WTC11 (cell line): Measurements from ENCODE around the gene ACACA. TPM values are rescaled to one million over a fixed set of nuclear protein-coding genes. Genes with fewer than 3 reads are reported as not detected.

Experiments used
- ATAC-seq: fragments of 200-7000 bp; cut with Tn5 transposase; 2 replicates; pipeline ENCODE4 v1.10.0; 2021; ENCODE audit warnings: mild to moderate bottlenecking, moderate library complexity
- CTCF ChIA-PET: fragments of 300-600 bp; sonication (Branson Sonifier 250); formaldehyde crosslinking; loops from one replicate; lab custom pipeline; 2021; ENCODE audit warnings: antibody characterized with exemption; lab: Charles Lee
- POLR2A ChIA-PET: fragments of 350-600 bp; sonication (Branson Sonifier 250); formaldehyde crosslinking; loops from one replicate; lab custom pipeline; 2021; ENCODE audit warnings: antibody characterized with exemption; lab: Charles Lee
- DNase-seq: peaks from one replicate; pipeline ENCODE4 v3.0.0; 2021; ENCODE audit warnings: low spot score
- H3K27ac Mint-ChIP-seq: 2 replicates; pipeline ENCODE4 v1.8.0; 2021; ENCODE audit warnings: mixed read lengths
- H3K27me3 Mint-ChIP-seq: 2 replicates; pipeline ENCODE4 v1.8.0; 2021; ENCODE audit warnings: low read depth, mild to moderate bottlenecking, moderate library complexity, mixed read lengths
- H3K36me3 Mint-ChIP-seq: 2 replicates; pipeline ENCODE4 v1.8.0; 2021; ENCODE audit warnings: mixed read lengths
- H3K4me1 Mint-ChIP-seq: 2 replicates; pipeline ENCODE4 v1.8.0; 2022; ENCODE audit warnings: mixed read lengths
- H3K4me3 Mint-ChIP-seq: 2 replicates; pipeline ENCODE4 v1.8.0; 2021; ENCODE audit warnings: mild to moderate bottlenecking, moderate library complexity, mixed read lengths
- H3K9me3 Mint-ChIP-seq: 2 replicates; pipeline ENCODE4 v1.8.0; 2021; ENCODE audit warnings: mixed read lengths
- CBFB ChIP-seq: sonication (generic); formaldehyde crosslinking; IDR thresholded peaks from 2 replicates; pipeline ENCODE4 v1.8.1; 2022; ENCODE audit warnings: mild to moderate bottlenecking, low read depth, missing genetic modification reagents
- CREM ChIP-seq: sonication (generic); formaldehyde crosslinking; IDR thresholded peaks from 2 replicates; pipeline ENCODE4 v1.8.1; 2022; ENCODE audit warnings: mild to moderate bottlenecking, missing genetic modification reagents, moderate library complexity
- GTF2I ChIP-seq: fragments of 250-450 bp; sonication (Bioruptor Pico); conservative IDR thresholded peaks from 2 replicates; pipeline ENCODE4 v1.4.0; 2021; ENCODE audit warnings: mild to moderate bottlenecking
- JUN ChIP-seq: sonication (generic); formaldehyde crosslinking; IDR thresholded peaks from 2 replicates; pipeline ENCODE4 v1.8.0; 2023; ENCODE audit warnings: mild to moderate bottlenecking, missing genetic modification reagents
- KAT7 ChIP-seq: sonication (generic); formaldehyde crosslinking; IDR thresholded peaks from 2 replicates; pipeline ENCODE4 v1.8.1; 2023; ENCODE audit warnings: missing genetic modification reagents, mild to moderate bottlenecking, borderline replicate concordance
- MXD4 ChIP-seq: fragments of 250-450 bp; sonication (Bioruptor Pico); IDR thresholded peaks from 2 replicates; pipeline ENCODE4 v1.8.0; 2021; ENCODE audit warnings: mild to moderate bottlenecking, moderate library complexity, borderline replicate concordance
- NFE2L1 ChIP-seq: sonication (generic); formaldehyde crosslinking; IDR thresholded peaks from 2 replicates; pipeline ENCODE4 v1.8.1; 2023; ENCODE audit warnings: missing genetic modification reagents
- TCF7 ChIP-seq: sonication (generic); formaldehyde crosslinking; IDR thresholded peaks from 2 replicates; pipeline ENCODE4 v1.8.0; 2022; ENCODE audit warnings: mild to moderate bottlenecking, low read depth, missing genetic modification reagents, moderate library complexity
- TEAD1 ChIP-seq: sonication (generic); formaldehyde crosslinking; IDR thresholded peaks from 2 replicates; pipeline ENCODE4 v1.8.0; 2022; ENCODE audit warnings: mild to moderate bottlenecking, missing genetic modification reagents
- TEAD4 ChIP-seq: sonication (generic); formaldehyde crosslinking; IDR thresholded peaks from 2 replicates; pipeline ENCODE4 v1.8.0; 2022; ENCODE audit warnings: mild to moderate bottlenecking, missing genetic modification reagents
- TP53 ChIP-seq: sonication (generic); formaldehyde crosslinking; IDR thresholded peaks from 2 replicates; pipeline ENCODE4 v1.8.1; 2023; ENCODE audit warnings: mild to moderate bottlenecking, missing genetic modification reagents
- ZNF317 ChIP-seq: sonication (generic); formaldehyde crosslinking; IDR thresholded peaks from 2 replicates; pipeline ENCODE4 v1.8.1; 2023; ENCODE audit warnings: low read depth, mild to moderate bottlenecking, moderate library complexity, missing genetic modification reagents, borderline replicate concordance
- total RNA-seq: library from RNA; stranded (reverse); gene quantifications from 3 replicates; pipeline ENCODE4 v1.2.3, GENCODE V29; 2021
- TF ChIP-seq, protein P1 (sequence below): fragments of 250-450 bp; sonication (Bioruptor Pico); conservative IDR thresholded peaks from 2 replicates; pipeline ENCODE4 v1.9.0; 2021; ENCODE audit warnings: mild to moderate bottlenecking
- TF ChIP-seq, protein P2 (sequence below): fragments of 250-450 bp; sonication (Bioruptor Pico); IDR thresholded peaks from 2 replicates; pipeline ENCODE4 v1.9.0; 2021; ENCODE audit warnings: mild to moderate bottlenecking
- TF ChIP-seq, protein P3 (sequence below): sonication (generic); formaldehyde crosslinking; IDR thresholded peaks from 2 replicates; pipeline ENCODE4 v1.8.1; 2022; ENCODE audit warnings: mild to moderate bottlenecking, moderate library complexity, missing genetic modification reagents
- TF ChIP-seq, protein P4 (sequence below): sonication (generic); formaldehyde crosslinking; IDR thresholded peaks from 2 replicates; pipeline ENCODE4 v1.8.1; 2023; ENCODE audit warnings: mild to moderate bottlenecking, missing genetic modification reagents, moderate library complexity
- TF ChIP-seq, protein P5 (sequence below): sonication (generic); formaldehyde crosslinking; IDR thresholded peaks from 2 replicates; pipeline ENCODE4 v1.8.0; 2022; ENCODE audit warnings: mild to moderate bottlenecking, missing genetic modification reagents
- TF ChIP-seq, protein P6 (sequence below): sonication (generic); formaldehyde crosslinking; IDR thresholded peaks from 2 replicates; pipeline ENCODE4 v1.8.0; 2022; ENCODE audit warnings: missing genetic modification reagents
- TF ChIP-seq, protein P7 (sequence below): sonication (generic); formaldehyde crosslinking; IDR thresholded peaks from 2 replicates; pipeline ENCODE4 v1.8.0; 2023; ENCODE audit warnings: missing genetic modification reagents, mild to moderate bottlenecking, borderline replicate concordance

The ACACA gene
- total RNA-seq, 1 experiment from 2014 or later = 167 TPM

DNA sequence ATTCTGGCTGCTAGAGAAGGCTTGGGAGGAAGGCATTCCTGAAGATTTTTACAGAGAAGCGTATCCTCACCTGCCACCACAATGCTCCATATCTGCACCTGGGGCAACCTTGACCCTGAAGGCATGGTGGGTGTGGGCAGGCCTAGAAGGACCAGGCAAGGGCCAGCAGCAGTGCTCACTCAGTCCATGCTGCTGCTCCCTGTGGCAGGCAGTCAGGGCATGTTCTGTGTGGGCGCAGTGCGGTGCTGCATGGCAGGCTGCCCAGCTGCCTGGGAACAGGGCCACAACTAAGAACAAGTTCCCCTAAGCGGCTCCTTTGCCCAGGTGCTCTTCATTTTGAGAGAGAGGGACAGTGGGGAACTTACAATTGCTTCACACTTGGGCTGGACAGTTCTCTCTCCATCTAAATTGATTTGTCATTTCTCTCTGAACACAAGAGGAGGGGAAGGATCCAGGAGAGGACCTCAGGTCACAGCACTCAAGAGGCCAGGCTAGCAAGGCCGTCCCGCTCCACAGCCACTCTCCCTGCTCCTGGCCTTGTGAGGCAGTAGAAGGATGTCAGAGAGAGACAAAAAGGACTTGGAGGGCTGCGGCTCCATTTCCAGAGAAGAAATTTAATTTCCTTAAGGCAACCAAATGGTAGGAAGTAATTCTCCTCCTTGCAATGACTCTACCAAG lies 299.1 kb downstream of the ACACA start:
- Mint-ChIP-seq H3K27me3 (no peaks in the 10 kb centered on the region), H3K4me3 (no peak overlapping the region), H3K4me1 (peaks cover 61% of the 10 kb centered on the region), H3K27ac (peak overlapping the region; percentile 86), H3K36me3 (peaks cover 28% of the 10 kb centered on the region), H3K9me3 (no peaks in the 10 kb centered on the region)
- ChIA-PET POLR2A (no interaction called here), CTCF (interaction anchor here (1.0 to 1.4 kb wide), 2 partner anchors 66 to 505 kb away, joined by 3 to 6 read pairs; no protein-coding TSS in a partner anchor)
- ATAC-seq = peak; percentile 23; the same call in 1 of the 2 replicates
- DNase-seq = no peak
- no peak for TF ChIP-seq JUN (CRISPR knock-in tag)
- TF ChIP-seq, protein P1, sequence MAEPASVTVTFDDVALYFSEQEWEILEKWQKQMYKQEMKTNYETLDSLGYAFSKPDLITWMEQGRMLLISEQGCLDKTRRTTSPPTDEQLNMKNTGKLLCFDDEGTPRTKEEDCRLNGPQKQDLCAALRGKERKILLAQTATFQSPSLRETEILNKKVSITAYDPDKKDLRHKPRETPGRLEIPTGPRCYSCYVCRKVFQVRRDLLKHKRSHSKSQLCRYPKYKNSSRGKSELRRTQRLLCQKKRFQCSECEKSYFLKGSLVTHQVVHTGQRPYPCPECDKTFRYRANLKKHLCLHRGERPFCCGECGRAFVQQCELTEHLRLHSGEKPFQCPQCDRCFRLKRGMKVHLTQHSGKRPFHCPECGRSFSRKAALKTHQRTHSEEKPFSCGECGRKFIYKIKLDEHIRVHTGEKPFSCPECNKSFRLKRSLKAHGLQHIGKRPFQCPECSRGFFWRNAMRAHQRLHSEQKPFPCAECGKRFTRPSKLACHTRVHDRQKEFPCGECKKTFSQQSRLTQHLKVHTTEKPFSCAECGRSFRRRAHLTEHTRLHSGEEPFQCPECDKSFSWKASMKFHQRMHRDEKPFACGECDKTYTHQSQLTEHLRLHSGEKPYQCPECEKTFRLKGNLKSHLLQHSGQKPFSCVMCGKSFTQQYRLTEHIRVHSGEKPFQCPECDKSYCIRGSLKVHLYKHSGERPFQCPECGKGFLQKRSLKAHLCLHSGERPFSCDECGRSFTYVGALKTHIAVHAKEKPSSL = no peak
- TF ChIP-seq, protein P2, sequence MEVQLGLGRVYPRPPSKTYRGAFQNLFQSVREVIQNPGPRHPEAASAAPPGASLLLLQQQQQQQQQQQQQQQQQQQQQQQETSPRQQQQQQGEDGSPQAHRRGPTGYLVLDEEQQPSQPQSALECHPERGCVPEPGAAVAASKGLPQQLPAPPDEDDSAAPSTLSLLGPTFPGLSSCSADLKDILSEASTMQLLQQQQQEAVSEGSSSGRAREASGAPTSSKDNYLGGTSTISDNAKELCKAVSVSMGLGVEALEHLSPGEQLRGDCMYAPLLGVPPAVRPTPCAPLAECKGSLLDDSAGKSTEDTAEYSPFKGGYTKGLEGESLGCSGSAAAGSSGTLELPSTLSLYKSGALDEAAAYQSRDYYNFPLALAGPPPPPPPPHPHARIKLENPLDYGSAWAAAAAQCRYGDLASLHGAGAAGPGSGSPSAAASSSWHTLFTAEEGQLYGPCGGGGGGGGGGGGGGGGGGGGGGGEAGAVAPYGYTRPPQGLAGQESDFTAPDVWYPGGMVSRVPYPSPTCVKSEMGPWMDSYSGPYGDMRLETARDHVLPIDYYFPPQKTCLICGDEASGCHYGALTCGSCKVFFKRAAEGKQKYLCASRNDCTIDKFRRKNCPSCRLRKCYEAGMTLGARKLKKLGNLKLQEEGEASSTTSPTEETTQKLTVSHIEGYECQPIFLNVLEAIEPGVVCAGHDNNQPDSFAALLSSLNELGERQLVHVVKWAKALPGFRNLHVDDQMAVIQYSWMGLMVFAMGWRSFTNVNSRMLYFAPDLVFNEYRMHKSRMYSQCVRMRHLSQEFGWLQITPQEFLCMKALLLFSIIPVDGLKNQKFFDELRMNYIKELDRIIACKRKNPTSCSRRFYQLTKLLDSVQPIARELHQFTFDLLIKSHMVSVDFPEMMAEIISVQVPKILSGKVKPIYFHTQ (CRISPR knock-in tag) = no peak
- TF ChIP-seq, protein P3, sequence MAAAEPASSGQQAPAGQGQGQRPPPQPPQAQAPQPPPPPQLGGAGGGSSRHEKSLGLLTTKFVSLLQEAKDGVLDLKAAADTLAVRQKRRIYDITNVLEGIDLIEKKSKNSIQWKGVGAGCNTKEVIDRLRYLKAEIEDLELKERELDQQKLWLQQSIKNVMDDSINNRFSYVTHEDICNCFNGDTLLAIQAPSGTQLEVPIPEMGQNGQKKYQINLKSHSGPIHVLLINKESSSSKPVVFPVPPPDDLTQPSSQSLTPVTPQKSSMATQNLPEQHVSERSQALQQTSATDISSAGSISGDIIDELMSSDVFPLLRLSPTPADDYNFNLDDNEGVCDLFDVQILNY (CRISPR knock-in tag) = no peak
- no peak for TF ChIP-seq CBFB
- TF ChIP-seq, protein P4, sequence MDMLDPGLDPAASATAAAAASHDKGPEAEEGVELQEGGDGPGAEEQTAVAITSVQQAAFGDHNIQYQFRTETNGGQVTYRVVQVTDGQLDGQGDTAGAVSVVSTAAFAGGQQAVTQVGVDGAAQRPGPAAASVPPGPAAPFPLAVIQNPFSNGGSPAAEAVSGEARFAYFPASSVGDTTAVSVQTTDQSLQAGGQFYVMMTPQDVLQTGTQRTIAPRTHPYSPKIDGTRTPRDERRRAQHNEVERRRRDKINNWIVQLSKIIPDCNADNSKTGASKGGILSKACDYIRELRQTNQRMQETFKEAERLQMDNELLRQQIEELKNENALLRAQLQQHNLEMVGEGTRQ (CRISPR knock-in tag) = no peak
- TF ChIP-seq KAT7 = no peak
- TF ChIP-seq GTF2I (CRISPR knock-in tag) = no peak
- TF ChIP-seq NFE2L1 (CRISPR knock-in tag) = no peak
- no peak for TF ChIP-seq TCF7 (CRISPR knock-in tag)
- no peak for TF ChIP-seq TEAD4
- TF ChIP-seq TP53 (CRISPR knock-in tag) = no peak
- no peak for TF ChIP-seq MXD4 (CRISPR knock-in tag)
- TF ChIP-seq, protein P5, sequence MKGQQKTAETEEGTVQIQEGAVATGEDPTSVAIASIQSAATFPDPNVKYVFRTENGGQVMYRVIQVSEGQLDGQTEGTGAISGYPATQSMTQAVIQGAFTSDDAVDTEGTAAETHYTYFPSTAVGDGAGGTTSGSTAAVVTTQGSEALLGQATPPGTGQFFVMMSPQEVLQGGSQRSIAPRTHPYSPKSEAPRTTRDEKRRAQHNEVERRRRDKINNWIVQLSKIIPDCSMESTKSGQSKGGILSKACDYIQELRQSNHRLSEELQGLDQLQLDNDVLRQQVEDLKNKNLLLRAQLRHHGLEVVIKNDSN = no peak
- no peak for TF ChIP-seq ZNF317 (CRISPR knock-in tag)
- TF ChIP-seq, protein P6, sequence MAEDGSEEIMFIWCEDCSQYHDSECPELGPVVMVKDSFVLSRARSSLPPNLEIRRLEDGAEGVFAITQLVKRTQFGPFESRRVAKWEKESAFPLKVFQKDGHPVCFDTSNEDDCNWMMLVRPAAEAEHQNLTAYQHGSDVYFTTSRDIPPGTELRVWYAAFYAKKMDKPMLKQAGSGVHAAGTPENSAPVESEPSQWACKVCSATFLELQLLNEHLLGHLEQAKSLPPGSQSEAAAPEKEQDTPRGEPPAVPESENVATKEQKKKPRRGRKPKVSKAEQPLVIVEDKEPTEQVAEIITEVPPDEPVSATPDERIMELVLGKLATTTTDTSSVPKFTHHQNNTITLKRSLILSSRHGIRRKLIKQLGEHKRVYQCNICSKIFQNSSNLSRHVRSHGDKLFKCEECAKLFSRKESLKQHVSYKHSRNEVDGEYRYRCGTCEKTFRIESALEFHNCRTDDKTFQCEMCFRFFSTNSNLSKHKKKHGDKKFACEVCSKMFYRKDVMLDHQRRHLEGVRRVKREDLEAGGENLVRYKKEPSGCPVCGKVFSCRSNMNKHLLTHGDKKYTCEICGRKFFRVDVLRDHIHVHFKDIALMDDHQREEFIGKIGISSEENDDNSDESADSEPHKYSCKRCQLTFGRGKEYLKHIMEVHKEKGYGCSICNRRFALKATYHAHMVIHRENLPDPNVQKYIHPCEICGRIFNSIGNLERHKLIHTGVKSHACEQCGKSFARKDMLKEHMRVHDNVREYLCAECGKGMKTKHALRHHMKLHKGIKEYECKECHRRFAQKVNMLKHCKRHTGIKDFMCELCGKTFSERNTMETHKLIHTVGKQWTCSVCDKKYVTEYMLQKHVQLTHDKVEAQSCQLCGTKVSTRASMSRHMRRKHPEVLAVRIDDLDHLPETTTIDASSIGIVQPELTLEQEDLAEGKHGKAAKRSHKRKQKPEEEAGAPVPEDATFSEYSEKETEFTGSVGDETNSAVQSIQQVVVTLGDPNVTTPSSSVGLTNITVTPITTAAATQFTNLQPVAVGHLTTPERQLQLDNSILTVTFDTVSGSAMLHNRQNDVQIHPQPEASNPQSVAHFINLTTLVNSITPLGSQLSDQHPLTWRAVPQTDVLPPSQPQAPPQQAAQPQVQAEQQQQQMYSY (CRISPR knock-in tag) = no peak
- TF ChIP-seq, protein P7, sequence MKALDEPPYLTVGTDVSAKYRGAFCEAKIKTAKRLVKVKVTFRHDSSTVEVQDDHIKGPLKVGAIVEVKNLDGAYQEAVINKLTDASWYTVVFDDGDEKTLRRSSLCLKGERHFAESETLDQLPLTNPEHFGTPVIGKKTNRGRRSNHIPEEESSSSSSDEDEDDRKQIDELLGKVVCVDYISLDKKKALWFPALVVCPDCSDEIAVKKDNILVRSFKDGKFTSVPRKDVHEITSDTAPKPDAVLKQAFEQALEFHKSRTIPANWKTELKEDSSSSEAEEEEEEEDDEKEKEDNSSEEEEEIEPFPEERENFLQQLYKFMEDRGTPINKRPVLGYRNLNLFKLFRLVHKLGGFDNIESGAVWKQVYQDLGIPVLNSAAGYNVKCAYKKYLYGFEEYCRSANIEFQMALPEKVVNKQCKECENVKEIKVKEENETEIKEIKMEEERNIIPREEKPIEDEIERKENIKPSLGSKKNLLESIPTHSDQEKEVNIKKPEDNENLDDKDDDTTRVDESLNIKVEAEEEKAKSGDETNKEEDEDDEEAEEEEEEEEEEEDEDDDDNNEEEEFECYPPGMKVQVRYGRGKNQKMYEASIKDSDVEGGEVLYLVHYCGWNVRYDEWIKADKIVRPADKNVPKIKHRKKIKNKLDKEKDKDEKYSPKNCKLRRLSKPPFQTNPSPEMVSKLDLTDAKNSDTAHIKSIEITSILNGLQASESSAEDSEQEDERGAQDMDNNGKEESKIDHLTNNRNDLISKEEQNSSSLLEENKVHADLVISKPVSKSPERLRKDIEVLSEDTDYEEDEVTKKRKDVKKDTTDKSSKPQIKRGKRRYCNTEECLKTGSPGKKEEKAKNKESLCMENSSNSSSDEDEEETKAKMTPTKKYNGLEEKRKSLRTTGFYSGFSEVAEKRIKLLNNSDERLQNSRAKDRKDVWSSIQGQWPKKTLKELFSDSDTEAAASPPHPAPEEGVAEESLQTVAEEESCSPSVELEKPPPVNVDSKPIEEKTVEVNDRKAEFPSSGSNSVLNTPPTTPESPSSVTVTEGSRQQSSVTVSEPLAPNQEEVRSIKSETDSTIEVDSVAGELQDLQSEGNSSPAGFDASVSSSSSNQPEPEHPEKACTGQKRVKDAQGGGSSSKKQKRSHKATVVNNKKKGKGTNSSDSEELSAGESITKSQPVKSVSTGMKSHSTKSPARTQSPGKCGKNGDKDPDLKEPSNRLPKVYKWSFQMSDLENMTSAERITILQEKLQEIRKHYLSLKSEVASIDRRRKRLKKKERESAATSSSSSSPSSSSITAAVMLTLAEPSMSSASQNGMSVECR (CRISPR knock-in tag) = no peak
- no peak for TF ChIP-seq CREM (CRISPR knock-in tag)
- no peak for TF ChIP-seq TEAD1 (CRISPR knock-in tag)
